GM18951 (cell line): Measurements from ENCODE around the gene TMEFF2.

ENCODE experiments used
- POLR2A ChIP-seq: IDR thresholded peaks from 4 replicates; pipeline ENCODE4 v1.6.1; 2011; ENCODE audit warnings: mild to moderate bottlenecking; ENCODE audit not compliant: insufficient read length, insufficient read depth; ENCODE audit errors: extremely low read depth
- in situ Hi-C: fragments of 300-500 bp; cut with MboI; formaldehyde crosslinking; loops from one replicate; pipeline ENCODE4 v1.12.0; 2022; ENCODE audit warnings: low sequenced_read_pairs, mixed read lengths, inconsistent platforms; ENCODE audit not compliant: unreplicated experiment

TMEFF2 gene

DNA sequence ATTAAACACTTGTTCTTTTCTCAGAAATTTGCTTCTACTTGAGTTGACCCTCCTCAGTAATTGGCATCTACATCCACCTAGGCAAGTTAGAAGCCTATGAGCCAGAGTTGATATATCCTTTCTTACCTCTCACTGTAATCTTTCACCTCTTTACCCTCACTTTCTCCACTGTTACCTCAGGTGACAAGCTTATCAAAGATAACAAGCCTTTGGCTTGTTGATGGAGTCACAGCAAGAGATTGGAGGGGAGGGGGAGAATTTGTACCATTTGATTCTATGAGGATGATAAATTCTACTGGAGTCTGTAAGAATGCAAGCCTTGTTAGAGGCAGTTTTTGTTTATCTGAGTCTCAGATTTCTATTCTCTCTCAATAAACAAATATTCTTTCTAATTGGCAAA is 176.9 kb downstream of the TMEFF2 start:
- in situ Hi-C loops, result no loop called here
- no peak for TF ChIP-seq POLR2A

DNA sequence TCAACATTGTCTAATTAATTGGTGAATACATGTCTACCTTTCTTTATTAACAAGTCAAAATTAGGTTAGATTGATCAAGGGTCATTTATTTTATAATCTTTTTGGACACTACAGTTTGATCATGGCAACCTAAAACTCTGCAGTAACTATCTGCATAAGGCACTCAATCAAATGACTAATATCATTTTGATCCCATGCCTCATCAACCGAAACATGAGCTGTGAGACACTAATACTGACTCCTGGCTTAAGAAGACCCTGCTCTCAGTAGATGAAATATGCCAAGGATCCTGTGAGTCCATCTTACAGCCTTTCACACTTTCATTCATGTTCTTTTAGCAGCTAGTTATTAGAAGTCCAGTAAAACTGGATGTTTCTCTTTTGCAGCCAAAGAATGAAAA is 178.5 kb downstream of the TMEFF2 start:
- in situ Hi-C loops, result no loop called here

DNA sequence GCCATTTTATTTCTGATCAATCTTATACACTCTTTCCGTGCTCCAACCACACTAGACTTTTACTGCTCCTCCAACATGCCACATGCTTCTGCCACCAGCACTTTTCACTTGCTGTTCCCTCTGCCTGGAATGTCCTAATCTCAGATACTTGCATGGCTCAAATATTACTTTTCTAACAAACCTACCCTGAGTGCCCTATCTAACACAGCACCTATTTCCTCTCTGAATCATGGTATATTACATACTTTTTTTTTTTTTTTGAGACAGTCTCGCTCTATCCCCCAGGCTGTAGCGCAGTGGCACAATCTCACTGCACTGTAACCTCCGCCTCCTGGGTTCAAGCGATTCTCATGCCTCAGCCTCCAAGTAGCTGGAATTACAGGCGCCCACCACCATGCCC is 181.5 kb downstream of the TMEFF2 start:
- no peak for TF ChIP-seq POLR2A
- in situ Hi-C loops, result no loop called here

More for the DNA sequence above, 178.5 kb downstream of the TMEFF2 start:
- no peak for TF ChIP-seq POLR2A

DNA sequence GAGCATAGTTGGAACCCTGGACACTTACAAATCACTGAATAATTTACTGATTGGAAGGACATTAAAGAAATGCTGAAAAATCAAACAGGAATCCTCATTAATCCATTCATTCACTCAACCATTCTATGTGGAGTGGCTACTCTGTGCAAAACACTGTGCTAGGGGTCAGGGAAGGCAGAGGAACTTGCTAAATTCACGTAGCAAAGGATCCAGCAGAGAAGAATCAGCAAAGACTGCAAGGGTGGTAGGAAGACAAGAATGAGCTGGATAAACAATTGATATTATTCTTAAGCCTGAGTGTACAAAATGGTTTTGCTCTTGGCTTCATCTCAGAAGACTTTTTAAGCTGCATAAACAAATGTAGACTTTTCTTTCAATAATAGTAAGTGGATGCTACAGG is 183.5 kb downstream of the TMEFF2 start:
- in situ Hi-C loops, result no loop called here
- TF ChIP-seq POLR2A, result no peak

DNA sequence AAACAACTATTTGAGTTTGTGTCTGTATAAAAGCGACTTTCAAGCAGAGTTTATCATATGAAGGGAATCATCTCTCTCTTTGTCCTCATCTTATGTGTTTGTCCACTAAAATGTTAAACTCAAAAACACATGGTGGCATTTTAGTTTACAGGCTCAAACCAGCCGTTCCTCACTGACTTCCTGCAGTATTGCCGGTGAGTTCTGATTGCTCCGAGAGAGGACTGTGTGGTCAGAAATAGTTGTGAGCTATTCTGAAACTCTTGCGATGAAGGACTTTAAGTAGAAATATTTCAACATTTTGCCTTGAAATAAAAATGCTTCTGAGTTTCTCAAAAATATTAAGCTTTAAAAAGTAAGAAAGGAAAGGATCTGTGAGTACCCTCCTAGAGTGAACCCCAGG is 184.7 kb downstream of the TMEFF2 start:
- in situ Hi-C loops, result no loop called here
- TF ChIP-seq POLR2A, result no peak

DNA sequence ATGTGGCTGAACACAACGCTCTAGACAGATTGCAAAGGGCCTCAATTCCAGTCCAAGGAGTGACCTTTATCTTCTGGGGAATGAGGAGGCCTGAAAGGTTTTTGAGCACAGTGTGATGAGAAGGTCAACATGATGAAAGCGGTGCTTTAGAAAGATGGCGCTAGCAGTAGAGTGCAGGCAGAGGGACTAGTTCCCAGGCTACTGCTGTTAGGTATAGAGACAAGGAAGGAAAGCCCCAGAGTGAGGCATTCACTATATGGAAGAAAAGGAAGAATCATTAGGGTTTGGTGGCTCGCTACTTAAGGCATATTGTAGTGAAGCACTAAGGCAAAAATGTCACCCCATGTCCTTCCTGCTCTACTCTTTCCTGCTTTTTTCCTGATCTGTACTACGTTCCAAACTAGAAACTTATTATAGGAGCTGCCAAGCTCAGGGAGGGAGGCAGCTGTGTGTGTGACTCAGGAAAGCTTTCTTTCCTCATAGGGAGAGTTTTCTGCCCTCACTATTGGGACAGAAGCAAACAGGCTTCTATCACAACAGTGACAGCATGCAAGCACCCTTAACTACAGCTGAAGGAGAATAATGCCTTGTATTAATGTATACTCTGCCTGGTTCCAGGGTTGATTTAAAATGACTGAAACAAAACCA is 187.0 kb downstream of the TMEFF2 start:
- no peak for TF ChIP-seq POLR2A
- in situ Hi-C loops, result no loop called here

DNA sequence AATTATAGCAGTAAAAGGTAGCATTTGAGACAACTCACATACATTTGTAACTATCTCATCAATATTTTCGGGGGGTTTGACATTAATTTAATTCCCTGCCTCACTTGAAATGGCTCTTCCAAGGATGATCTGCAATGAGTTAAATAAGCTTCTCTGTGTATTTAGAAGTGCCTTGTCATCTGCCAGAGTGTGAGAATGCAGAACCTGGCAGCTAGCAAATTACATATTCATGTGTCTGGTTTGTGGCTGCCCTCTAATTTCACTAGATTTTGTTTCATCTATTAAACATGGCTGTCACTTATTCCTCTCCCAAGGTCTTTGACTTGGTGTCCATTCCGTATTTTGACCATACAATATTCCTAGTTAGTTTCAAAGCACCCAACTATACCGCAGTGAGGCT is 189.5 kb downstream of the TMEFF2 start:
- TF ChIP-seq POLR2A, result no peak
- in situ Hi-C loops, result no loop called here

DNA sequence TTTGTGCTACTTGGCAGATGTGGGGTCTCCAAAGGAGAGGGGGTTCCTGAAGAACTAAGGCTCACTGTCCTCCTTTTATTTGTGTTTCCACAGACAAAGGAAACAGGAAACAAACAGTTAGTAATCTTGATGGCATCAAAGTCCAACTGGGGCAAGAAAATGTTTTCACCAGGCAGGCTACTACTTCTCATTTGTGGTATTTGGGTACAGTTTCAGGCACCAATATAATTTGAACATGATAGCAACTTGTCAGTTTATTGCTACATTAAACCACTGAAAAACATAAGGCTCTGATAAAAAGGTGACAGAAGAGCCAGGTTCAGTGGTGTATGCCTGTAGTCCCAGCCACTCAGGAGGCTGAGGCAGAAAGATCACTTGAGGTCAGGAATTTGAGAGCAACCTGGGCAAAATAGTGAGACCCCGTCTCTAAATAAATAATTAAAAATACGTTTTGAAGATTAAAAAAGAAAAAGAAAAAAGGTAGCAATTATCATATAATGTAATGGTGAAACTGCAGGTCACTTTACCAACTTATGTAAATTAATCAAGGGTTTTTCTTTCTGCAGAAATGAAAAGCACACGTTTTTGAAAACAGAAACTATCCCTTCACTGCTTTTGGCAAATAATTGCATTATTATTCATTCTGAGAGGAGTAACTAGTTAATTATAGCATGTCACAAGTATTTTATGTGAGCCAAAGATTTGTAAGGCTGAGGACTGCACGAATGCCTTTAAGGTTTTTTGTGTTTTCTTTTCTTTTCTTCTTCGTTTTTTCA is 190.4 kb downstream of the TMEFF2 start:
- in situ Hi-C loops, result no loop called here
- TF ChIP-seq POLR2A, result no peak

DNA sequence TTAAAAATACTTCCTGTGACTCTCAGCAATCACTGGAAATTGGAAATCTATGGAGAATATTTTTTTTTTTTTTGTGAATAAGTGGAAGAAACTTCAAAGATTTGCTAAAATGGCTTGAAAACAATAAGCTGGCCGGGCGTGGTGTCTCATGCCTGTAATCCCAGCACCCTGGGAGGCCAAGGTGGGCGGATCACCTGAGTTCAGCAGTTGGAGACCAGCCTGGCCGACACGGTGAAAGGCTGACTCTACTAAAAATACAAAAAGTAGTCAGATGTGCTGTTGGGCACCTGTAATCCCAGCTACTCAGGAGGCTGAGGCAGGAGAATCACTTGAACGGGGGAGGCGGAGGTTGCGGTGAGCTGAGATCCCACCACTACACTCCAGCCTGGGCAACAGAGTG is 192.3 kb downstream of the TMEFF2 start:
- TF ChIP-seq POLR2A, result no peak
- in situ Hi-C loops, result no loop called here

DNA sequence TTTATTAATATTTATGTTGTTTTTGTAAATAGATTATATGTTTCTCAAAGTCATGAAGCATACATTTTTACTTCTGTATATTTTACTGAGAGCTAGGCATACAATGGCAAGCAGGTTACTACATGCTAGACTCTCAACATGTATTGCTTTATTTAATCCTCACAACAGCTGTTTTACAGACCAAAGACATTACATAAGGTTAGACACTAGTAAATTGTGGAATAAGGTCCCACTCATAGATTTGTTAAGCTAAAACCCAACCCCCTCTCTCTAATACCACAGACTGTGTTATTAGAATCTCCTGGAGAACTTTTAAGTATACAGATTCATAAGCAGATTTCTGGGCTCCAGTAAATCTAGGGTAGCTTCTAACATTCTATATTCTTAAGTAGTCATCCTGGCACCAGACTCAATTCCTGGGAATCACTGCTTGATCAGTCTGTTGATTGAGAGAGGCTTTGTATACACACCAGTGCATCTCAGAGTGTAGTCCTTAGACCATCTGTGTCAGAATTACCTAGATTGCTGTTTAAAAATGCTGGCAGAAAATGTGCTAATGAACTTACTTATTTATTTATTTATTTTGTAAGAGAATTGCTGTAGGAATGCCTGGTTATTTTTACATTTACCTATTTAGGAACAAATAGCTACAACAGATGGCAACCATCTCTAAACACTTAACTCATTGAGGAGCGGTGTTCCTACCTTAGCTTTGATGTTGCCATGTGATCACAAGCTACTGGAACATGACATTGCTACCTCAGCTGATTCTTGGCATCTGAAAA is 194.3 kb downstream of the TMEFF2 start:
- in situ Hi-C loops, result no loop called here
- no peak for TF ChIP-seq POLR2A

DNA sequence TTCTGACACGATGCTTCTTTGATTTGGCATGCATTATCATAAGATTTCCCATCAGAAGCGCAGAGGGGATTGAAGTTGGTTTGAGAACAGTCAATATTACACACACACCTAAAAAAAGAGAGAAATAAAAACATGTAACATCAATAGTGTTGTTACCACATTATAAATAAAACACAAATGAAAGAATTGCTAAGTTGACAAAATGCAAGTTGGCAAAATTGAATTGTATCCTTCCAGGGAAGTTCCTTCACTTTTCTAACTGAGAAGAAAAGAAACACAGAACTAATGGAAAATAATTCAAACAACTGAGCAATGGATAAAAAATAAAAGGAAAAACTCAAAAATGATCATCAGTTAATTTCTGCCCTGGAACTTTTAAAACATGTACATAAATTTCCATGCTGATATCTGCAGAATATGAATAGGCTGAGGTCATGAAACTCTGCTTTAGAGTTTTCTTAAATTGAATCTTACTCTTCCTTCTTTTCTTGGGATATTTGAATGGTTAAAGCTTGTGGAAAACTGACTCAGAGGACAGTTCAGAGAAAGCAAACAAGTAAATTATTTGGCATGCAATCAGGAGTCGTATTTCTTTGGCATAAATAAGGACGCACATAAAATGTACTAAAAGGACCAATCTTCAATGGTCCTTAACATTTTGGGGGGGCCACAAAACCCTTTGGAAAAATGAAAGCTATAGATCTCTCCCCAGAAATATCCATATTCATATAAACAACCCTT is 195.5 kb downstream of the TMEFF2 start:
- in situ Hi-C loops, result no loop called here
- no peak for TF ChIP-seq POLR2A

DNA sequence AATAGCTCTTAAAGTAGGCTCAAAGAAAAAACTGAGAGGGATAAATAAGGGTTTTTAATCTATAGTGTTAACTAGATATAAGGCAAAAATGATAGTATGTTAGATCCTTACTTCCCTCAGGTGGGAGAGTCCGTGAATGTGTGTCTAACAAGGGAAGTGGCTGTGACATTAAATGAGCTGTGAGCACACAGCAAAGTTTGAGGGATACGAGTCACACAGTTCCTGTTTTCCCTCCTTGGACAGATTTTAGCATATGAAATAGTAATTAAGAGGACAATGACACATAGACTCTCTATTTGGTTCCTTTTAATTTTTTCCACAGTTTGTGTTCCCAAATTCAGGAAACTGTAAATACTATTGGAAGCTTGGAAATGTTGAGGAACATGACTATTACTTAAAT is 199.4 kb downstream of the TMEFF2 start:
- in situ Hi-C loops, result no loop called here

DNA sequence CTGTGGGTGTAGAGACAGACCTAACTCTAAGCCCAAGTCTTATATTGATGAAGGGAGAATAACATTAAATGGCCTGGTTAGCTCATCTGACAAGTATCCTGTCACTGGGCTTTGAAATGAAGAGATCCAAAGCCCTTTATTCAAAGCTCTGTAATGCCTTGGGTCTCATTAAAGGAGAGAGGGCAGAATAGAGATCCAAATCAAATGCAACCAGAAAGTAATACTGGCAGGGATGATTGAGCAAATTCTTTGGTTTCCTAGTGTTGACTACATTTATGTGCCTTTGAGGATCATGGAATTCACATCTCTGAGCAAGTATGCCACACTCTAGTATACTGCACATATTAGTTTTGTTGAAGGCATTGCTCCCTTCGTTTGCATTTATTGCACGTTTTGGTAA is 200.0 kb downstream of the TMEFF2 start:
- in situ Hi-C loops, result no loop called here
- no peak for TF ChIP-seq POLR2A

More for the DNA sequence above, 199.4 kb downstream of the TMEFF2 start:
- no peak for TF ChIP-seq POLR2A

DNA sequence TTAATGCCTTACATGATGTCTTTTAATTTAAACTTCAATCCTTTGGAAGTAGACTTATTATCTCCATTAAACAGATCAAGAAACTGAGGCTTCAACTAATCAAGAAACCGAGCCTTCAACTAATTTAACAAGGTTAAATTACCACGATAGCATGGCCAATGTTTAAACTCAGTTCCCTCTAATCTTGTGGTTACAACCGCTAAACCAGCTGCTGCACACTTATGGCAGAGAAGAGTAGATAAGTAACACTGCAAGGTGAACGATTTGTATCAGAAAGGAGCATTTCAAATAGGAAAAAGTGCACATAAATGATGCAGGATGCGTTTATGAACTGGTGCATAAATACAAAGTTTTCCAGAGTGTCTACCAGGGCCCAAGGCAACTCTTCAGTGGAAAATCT is 203.3 kb downstream of the TMEFF2 start:
- TF ChIP-seq POLR2A, result no peak
- in situ Hi-C loops, result no loop called here
